Mucosa of stomach (tissue), 1 donor: ENCODE measurements around the gene STRA6.

Experiments used
- H3K27me3 ChIP-seq: one replicate; pipeline ENCODE4 v1.7.0; 2013; ENCODE audit warnings: mild to moderate bottlenecking, low read length; ENCODE audit not compliant: control insufficient read depth, insufficient read depth
- H3K36me3 ChIP-seq: one replicate; pipeline ENCODE4 v1.7.0; 2013; ENCODE audit warnings: low read length; ENCODE audit not compliant: control insufficient read depth, insufficient read depth
- H3K4me1 ChIP-seq: one replicate; pipeline ENCODE4 v1.7.0; 2013; ENCODE audit warnings: mild to moderate bottlenecking, low read length; ENCODE audit not compliant: control insufficient read depth, insufficient read depth
- H3K4me3 ChIP-seq: one replicate; pipeline ENCODE4 v1.7.0; 2013; ENCODE audit warnings: low read length
- H3K9ac ChIP-seq: one replicate; pipeline ENCODE4 v1.7.0; 2013; ENCODE audit warnings: mild to moderate bottlenecking, low read length, moderate library complexity
- H3K9me3 ChIP-seq: one replicate; pipeline ENCODE4 v1.7.0; 2013; ENCODE audit warnings: mild to moderate bottlenecking, low read length, moderate library complexity; ENCODE audit not compliant: control insufficient read depth
- donor health status: Pancreatic carcinoma.

Gene STRA6

GRCh38 chr15:74200412-74200815, 2.2 kb downstream of the STRA6 start:
- Histone ChIP-seq H3K4me3 (no peak overlapping the region), H3K9ac (no peak overlapping the region), H3K27me3 (peaks cover 25% of the 10 kb centered on the region), H3K4me1 (peaks cover 21% of the 10 kb centered on the region), H3K9me3 (no peaks in the 10 kb centered on the region), H3K36me3 (no peaks in the 10 kb centered on the region)

GRCh38 chr15:74199297-74199652, 3.3 kb downstream of the STRA6 start:
- H3K27me3 ChIP-seq: peaks cover 25% of the 10 kb centered on the region
- H3K9me3 ChIP-seq: no peaks in the 10 kb centered on the region
- H3K9ac ChIP-seq: no peak overlapping the region
- no peaks in the 10 kb centered on the region for H3K36me3 ChIP-seq
- peaks cover 21% of the 10 kb centered on the region for H3K4me1 ChIP-seq
- no peak overlapping the region for H3K4me3 ChIP-seq

- Histone ChIP-seq H3K4me1 (peaks cover 11% of the 10 kb centered on the region), H3K9me3 (no peaks in the 10 kb centered on the region), H3K36me3 (no peaks in the 10 kb centered on the region), H3K9ac (no peak overlapping the region), H3K4me3 (no peak overlapping the region), H3K27me3 (peaks cover 10% of the 10 kb centered on the region)
Measured at GRCh38 chr15:74197176-74197965, 5.2 kb downstream of the STRA6 start.

- no peak overlapping the region for H3K9ac ChIP-seq
- H3K4me3 ChIP-seq: no peak overlapping the region
- no peaks in the 10 kb centered on the region for H3K27me3 ChIP-seq
- H3K4me1 ChIP-seq: peaks cover 10% of the 10 kb centered on the region
- no peaks in the 10 kb centered on the region for H3K9me3 ChIP-seq
- no peaks in the 10 kb centered on the region for H3K36me3 ChIP-seq
Measured at GRCh38 chr15:74196175-74196574, 6.4 kb downstream of the STRA6 start.

- H3K27me3 ChIP-seq: no peaks in the 10 kb centered on the region
- H3K9me3 ChIP-seq: no peaks in the 10 kb centered on the region
- H3K4me1 ChIP-seq: peaks cover 10% of the 10 kb centered on the region
- no peaks in the 10 kb centered on the region for H3K36me3 ChIP-seq
- no peak overlapping the region for H3K4me3 ChIP-seq
- H3K9ac ChIP-seq: no peak overlapping the region
Measured at GRCh38 chr15:74194572-74195559, 7.7 kb downstream of the STRA6 start.

GRCh38 chr15:74193905-74194304, 8.7 kb downstream of the STRA6 start:
- no peaks in the 10 kb centered on the region for H3K9me3 ChIP-seq
- no peaks in the 10 kb centered on the region for H3K36me3 ChIP-seq
- H3K4me3 ChIP-seq: no peak overlapping the region
- no peaks in the 10 kb centered on the region for H3K27me3 ChIP-seq
- peaks cover 10% of the 10 kb centered on the region for H3K4me1 ChIP-seq
- H3K9ac ChIP-seq: no peak overlapping the region

- peaks cover 10% of the 10 kb centered on the region for H3K4me1 ChIP-seq
- H3K27me3 ChIP-seq: no peaks in the 10 kb centered on the region
- H3K9me3 ChIP-seq: no peaks in the 10 kb centered on the region
Measured at GRCh38 chr15:74193299-74193718, 9.3 kb downstream of the STRA6 start.

GRCh38 chr15:74192751-74193150, 9.8 kb downstream of the STRA6 start:
- no peaks in the 10 kb centered on the region for H3K27me3 ChIP-seq
- H3K9me3 ChIP-seq: no peaks in the 10 kb centered on the region
- no peaks in the 10 kb centered on the region for H3K36me3 ChIP-seq
- peaks cover 10% of the 10 kb centered on the region for H3K4me1 ChIP-seq
- no peak overlapping the region for H3K9ac ChIP-seq
- H3K4me3 ChIP-seq: no peak overlapping the region

More at GRCh38 chr15:74193299-74193718, 9.3 kb downstream of the STRA6 start:
- Histone ChIP-seq H3K9ac (no peak overlapping the region), H3K36me3 (no peaks in the 10 kb centered on the region), H3K4me3 (no peak overlapping the region)

- no peaks in the 10 kb centered on the region for H3K36me3 ChIP-seq
- H3K4me1 ChIP-seq: peaks cover 10% of the 10 kb centered on the region
- H3K9me3 ChIP-seq: no peaks in the 10 kb centered on the region
- no peak overlapping the region for H3K9ac ChIP-seq
- no peak overlapping the region for H3K4me3 ChIP-seq
- H3K27me3 ChIP-seq: no peaks in the 10 kb centered on the region
Measured at GRCh38 chr15:74191798-74192197, 10.8 kb downstream of the STRA6 start.

GRCh38 chr15:74188216-74188615, 14.4 kb downstream of the STRA6 start:
- Histone ChIP-seq H3K9ac (no peak overlapping the region), H3K4me1 (no peaks in the 10 kb centered on the region), H3K9me3 (no peaks in the 10 kb centered on the region), H3K36me3 (no peaks in the 10 kb centered on the region), H3K27me3 (no peaks in the 10 kb centered on the region), H3K4me3 (no peak overlapping the region)

GRCh38 chr15:74185710-74186348, 16.8 kb downstream of the STRA6 start:
- Histone ChIP-seq H3K9me3 (no peaks in the 10 kb centered on the region), H3K9ac (no peak overlapping the region), H3K36me3 (no peaks in the 10 kb centered on the region), H3K27me3 (no peaks in the 10 kb centered on the region), H3K4me1 (no peaks in the 10 kb centered on the region), H3K4me3 (no peak overlapping the region)
